GM10266 (cell line): ENCODE results near the gene SPECC1L.

ENCODE experiments used
- DNase-seq: peaks from one replicate; pipeline ENCODE4 v3.0.0; 2012; ENCODE audit errors: extremely low spot score
- TF ChIP-seq, protein P1 (sequence below): IDR thresholded peaks from 2 replicates; pipeline ENCODE4 v1.5.1; 2012; ENCODE audit warnings: mild to moderate bottlenecking, low read depth; ENCODE audit not compliant: control insufficient read depth, insufficient read depth; ENCODE audit errors: missing control alignments

The SPECC1L gene

GRCh38 chr22:24357547-24357946, 86.9 kb downstream of the SPECC1L start:
- DNase-seq, result no peak
- TF ChIP-seq, protein P1, sequence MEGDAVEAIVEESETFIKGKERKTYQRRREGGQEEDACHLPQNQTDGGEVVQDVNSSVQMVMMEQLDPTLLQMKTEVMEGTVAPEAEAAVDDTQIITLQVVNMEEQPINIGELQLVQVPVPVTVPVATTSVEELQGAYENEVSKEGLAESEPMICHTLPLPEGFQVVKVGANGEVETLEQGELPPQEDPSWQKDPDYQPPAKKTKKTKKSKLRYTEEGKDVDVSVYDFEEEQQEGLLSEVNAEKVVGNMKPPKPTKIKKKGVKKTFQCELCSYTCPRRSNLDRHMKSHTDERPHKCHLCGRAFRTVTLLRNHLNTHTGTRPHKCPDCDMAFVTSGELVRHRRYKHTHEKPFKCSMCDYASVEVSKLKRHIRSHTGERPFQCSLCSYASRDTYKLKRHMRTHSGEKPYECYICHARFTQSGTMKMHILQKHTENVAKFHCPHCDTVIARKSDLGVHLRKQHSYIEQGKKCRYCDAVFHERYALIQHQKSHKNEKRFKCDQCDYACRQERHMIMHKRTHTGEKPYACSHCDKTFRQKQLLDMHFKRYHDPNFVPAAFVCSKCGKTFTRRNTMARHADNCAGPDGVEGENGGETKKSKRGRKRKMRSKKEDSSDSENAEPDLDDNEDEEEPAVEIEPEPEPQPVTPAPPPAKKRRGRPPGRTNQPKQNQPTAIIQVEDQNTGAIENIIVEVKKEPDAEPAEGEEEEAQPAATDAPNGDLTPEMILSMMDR, result no peak

DNA sequence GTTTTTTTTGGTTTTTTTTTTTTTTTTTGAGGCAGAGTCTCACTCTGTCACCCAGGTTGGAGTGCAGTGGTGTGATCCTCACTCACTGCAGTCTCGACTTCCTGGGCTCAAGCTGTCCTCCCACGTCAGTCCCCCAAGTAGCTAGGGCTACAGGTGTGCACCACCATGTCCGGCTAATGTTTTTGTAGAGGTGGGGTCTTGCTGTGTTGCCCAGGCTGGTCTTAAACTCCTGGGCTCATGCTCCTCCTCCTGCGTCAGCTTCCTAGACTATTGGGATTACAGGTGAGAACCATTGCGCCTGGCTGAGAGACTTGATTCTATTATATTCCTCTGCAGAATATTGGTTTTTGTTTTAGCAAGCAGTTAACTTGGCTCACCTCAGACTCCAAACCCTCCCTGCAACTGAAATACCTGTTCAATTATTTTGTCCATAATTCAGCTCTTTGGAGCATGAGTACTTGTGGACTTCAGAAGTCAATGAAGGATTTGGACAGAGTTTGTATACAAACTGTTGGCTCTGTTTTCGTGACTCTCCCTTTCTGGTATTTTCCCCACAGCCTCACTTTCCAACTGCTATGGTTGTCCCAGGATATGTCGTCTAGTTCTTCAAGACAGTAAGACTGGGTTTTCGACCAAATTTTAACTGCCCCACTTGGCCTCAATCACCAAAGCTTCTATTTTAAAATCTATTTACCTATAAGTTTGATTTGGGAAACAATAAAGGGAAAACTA, 87.6 kb downstream of the SPECC1L start:
- DNase-seq, result no peak
- TF ChIP-seq, protein P1, result no peak

- DNase-seq, result no peak
These were observed 89.0 kb downstream of the SPECC1L start for GRCh38 chr22:24359452-24360120.

GRCh38 chr22:24361976-24362646, 91.5 kb downstream of the SPECC1L start:
- TF ChIP-seq, protein P1, result no peak
- no peak for DNase-seq

More at GRCh38 chr22:24359452-24360120, 89.0 kb downstream of the SPECC1L start:
- TF ChIP-seq, protein P1, result no peak

DNA sequence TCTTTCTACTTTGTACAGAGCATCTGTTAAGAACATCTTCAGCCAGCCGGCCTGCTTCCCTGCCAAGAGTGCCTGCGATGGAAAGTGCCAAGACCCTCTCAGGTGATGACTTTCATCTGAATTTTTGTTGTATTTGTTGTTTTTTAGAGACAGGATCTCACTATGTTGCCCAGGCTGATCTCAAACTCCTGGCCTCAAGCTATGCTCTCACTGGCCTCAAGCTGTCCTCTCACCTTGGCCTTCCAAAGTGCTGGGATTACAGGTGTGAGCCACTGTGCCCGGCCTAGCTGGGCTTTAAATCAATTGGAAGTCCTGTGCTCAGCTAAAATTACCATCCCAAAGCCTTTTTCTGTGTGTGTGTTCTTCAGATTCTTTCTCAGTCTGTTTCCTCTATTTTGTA, 92.6 kb downstream of the SPECC1L start:
- TF ChIP-seq, protein P1, result no peak
- no peak for DNase-seq

DNA sequence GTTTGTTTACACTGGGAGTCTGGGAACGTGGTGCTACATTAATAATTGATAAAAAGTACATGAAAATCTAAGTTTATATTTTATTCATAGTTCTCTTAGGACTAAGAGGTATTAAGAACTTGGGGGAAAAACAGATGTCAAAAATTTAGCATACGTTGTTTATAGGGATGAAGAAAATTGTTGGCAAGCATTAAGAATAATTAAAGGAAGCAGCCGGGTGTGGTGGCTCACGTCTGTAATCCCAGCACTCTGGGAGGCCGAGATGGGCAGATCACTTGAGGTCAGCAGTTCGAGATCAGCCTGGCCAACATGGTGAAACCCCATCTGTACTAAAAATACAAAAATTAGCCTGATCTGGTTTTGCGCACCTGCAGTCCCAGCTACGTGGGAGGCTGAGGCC, 96.1 kb downstream of the SPECC1L start:
- TF ChIP-seq, protein P1, result no peak

More for the DNA sequence above, 96.1 kb downstream of the SPECC1L start:
- DNase-seq, result no peak
